ENCODE measurements around the gene GPN1.

GPN1 gene

GRCh38 chr2:27647289-27647688, 18.4 kb downstream of the GPN1 start:
- no peak overlapping the region for H3K4me3 ChIP-seq (ENCODE audit: low read depth in 1 of 2, low read length in 2 of 2)
- H3K4me1 ChIP-seq (ENCODE audit: control insufficient read depth in 1 of 2, insufficient read depth in 2 of 2, low read length in 2 of 2) = no peaks in the 10 kb centered on the region
- H3K9me3 ChIP-seq (ENCODE audit: control insufficient read depth in 1 of 2, low read length in 2 of 2) = no peaks in the 10 kb centered on the region
- no peak overlapping the region for H3K27ac ChIP-seq (ENCODE audit: low read depth, low read length)
- no peaks in the 10 kb centered on the region for H3K27me3 ChIP-seq (ENCODE audit: control insufficient read depth in 1 of 2, insufficient read depth in 2 of 2, low read length in 2 of 2)
- no peak overlapping the region for H3K9ac ChIP-seq (ENCODE audit: low read depth in 1 of 2, low read length in 2 of 2)
- H3K36me3 ChIP-seq (ENCODE audit: control insufficient read depth in 1 of 2, insufficient read depth in 2 of 2, low read length in 2 of 2) = peaks cover 26 to 66% of the 10 kb centered on the region in 2 donors

GRCh38 chr2:27647737-27648136, 18.9 kb downstream of the GPN1 start:
- no peaks in the 10 kb centered on the region for H3K27me3 ChIP-seq (ENCODE audit: control insufficient read depth in 1 of 2, insufficient read depth in 2 of 2, low read length in 2 of 2)
- peaks cover 29 to 67% of the 10 kb centered on the region in 2 donors for H3K36me3 ChIP-seq (ENCODE audit: control insufficient read depth in 1 of 2, insufficient read depth in 2 of 2, low read length in 2 of 2)
- no peak overlapping the region for H3K4me3 ChIP-seq (ENCODE audit: low read depth in 1 of 2, low read length in 2 of 2)
- no peaks in the 10 kb centered on the region for H3K4me1 ChIP-seq (ENCODE audit: control insufficient read depth in 1 of 2, insufficient read depth in 2 of 2, low read length in 2 of 2)
- H3K9me3 ChIP-seq (ENCODE audit: control insufficient read depth in 1 of 2, low read length in 2 of 2) = no peaks in the 10 kb centered on the region
- H3K9ac ChIP-seq (ENCODE audit: low read depth in 1 of 2, low read length in 2 of 2) = no peak overlapping the region
- no peak overlapping the region for H3K27ac ChIP-seq (ENCODE audit: low read depth, low read length)

GRCh38 chr2:27651056-27651455, 22.2 kb downstream of the GPN1 start:
- Histone ChIP-seq H3K27ac (ENCODE audit: low read depth, low read length) (no peak overlapping the region), H3K9me3 (ENCODE audit: control insufficient read depth in 1 of 2, low read length in 2 of 2) (no peaks in the 10 kb centered on the region), H3K9ac (ENCODE audit: low read depth in 1 of 2, low read length in 2 of 2) (no peak overlapping the region), H3K4me1 (ENCODE audit: control insufficient read depth in 1 of 2, insufficient read depth in 2 of 2, low read length in 2 of 2) (no peaks in the 10 kb centered on the region), H3K36me3 (ENCODE audit: control insufficient read depth in 1 of 2, insufficient read depth in 2 of 2, low read length in 2 of 2) (peaks cover 50 to 88% of the 10 kb centered on the region in 2 donors), H3K27me3 (ENCODE audit: control insufficient read depth in 1 of 2, insufficient read depth in 2 of 2, low read length in 2 of 2) (no peaks in the 10 kb centered on the region), H3K4me3 (ENCODE audit: low read depth in 1 of 2, low read length in 2 of 2) (no peak overlapping the region)

- Histone ChIP-seq H3K27ac (ENCODE audit: low read depth, low read length) (no peak overlapping the region), H3K4me3 (ENCODE audit: low read depth in 1 of 2, low read length in 2 of 2) (no peak overlapping the region), H3K9ac (ENCODE audit: low read depth in 1 of 2, low read length in 2 of 2) (no peak overlapping the region), H3K9me3 (ENCODE audit: control insufficient read depth in 1 of 2, low read length in 2 of 2) (no peaks in the 10 kb centered on the region), H3K4me1 (ENCODE audit: control insufficient read depth in 1 of 2, insufficient read depth in 2 of 2, low read length in 2 of 2) (no peaks in the 10 kb centered on the region), H3K27me3 (ENCODE audit: control insufficient read depth in 1 of 2, insufficient read depth in 2 of 2, low read length in 2 of 2) (no peaks in the 10 kb centered on the region), H3K36me3 (ENCODE audit: control insufficient read depth in 1 of 2, insufficient read depth in 2 of 2, low read length in 2 of 2) (peaks cover 54 to 92% of the 10 kb centered on the region in 2 donors)
These were observed 23.5 kb downstream of the GPN1 start for GRCh38 chr2:27652341-27652740.

DNA sequence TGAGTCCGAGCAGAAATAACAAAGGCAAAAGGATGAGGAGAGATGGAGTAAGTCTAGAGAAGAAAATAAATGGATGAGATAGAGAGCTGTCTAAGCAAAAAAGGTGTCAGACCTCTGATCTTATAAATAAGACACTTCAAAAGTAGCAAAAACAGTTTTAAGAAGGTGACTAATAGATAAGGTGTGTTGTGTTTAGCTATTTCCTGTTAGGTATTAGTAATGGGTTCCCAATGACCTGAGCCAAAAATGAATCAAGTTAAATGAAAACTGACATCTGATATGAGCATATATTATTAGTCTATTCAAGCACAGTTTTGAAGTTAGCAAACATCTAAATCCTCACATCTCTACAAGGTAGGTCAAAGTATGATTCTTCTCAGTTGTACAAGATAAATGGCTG, 23.9 kb downstream of the GPN1 start:
- Histone ChIP-seq H3K27ac (ENCODE audit: low read depth, low read length) (no peak overlapping the region), H3K36me3 (ENCODE audit: control insufficient read depth in 1 of 2, insufficient read depth in 2 of 2, low read length in 2 of 2) (peaks cover 51 to 92% of the 10 kb centered on the region in 2 donors), H3K4me1 (ENCODE audit: control insufficient read depth in 1 of 2, insufficient read depth in 2 of 2, low read length in 2 of 2) (no peaks in the 10 kb centered on the region), H3K9me3 (ENCODE audit: control insufficient read depth in 1 of 2, low read length in 2 of 2) (no peaks in the 10 kb centered on the region), H3K27me3 (ENCODE audit: control insufficient read depth in 1 of 2, insufficient read depth in 2 of 2, low read length in 2 of 2) (no peaks in the 10 kb centered on the region), H3K9ac (ENCODE audit: low read depth in 1 of 2, low read length in 2 of 2) (no peak overlapping the region), H3K4me3 (ENCODE audit: low read depth in 1 of 2, low read length in 2 of 2) (no peak overlapping the region)

DNA sequence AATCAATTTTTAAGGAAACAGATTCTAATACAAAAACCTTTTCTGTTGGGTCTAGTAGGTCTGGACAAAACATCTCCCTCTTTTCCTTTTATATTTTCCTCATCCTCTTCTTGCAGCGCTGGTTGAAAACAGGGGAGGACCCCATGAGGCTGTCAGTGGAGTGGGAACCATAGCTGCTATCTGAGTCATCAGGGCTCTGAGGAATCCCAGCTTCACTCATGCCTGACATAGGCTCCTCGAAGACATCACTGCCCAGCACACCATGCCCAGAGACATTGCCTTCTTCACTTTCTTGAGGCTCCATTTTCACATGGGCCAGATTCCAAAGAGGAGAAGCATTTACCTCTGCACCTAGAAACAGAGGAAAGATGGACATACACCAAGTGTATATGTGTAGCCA, 24.5 kb downstream of the GPN1 start:
- Histone ChIP-seq H3K27ac (ENCODE audit: low read depth, low read length) (no peak overlapping the region), H3K4me1 (ENCODE audit: control insufficient read depth in 1 of 2, insufficient read depth in 2 of 2, low read length in 2 of 2) (no peaks in the 10 kb centered on the region), H3K9me3 (ENCODE audit: control insufficient read depth in 1 of 2, low read length in 2 of 2) (no peaks in the 10 kb centered on the region), H3K27me3 (ENCODE audit: control insufficient read depth in 1 of 2, insufficient read depth in 2 of 2, low read length in 2 of 2) (no peaks in the 10 kb centered on the region), H3K36me3 (ENCODE audit: control insufficient read depth in 1 of 2, insufficient read depth in 2 of 2, low read length in 2 of 2) (peaks cover 49 to 91% of the 10 kb centered on the region in 2 donors), H3K4me3 (ENCODE audit: low read depth in 1 of 2, low read length in 2 of 2) (no peak overlapping the region), H3K9ac (ENCODE audit: low read depth in 1 of 2, low read length in 2 of 2) (no peak overlapping the region)

- Histone ChIP-seq H3K27me3 (ENCODE audit: control insufficient read depth in 1 of 2, insufficient read depth in 2 of 2, low read length in 2 of 2) (no peaks in the 10 kb centered on the region), H3K4me1 (ENCODE audit: control insufficient read depth in 1 of 2, insufficient read depth in 2 of 2, low read length in 2 of 2) (no peaks in the 10 kb centered on the region), H3K9me3 (ENCODE audit: control insufficient read depth in 1 of 2, low read length in 2 of 2) (no peaks in the 10 kb centered on the region), H3K36me3 (ENCODE audit: control insufficient read depth in 1 of 2, insufficient read depth in 2 of 2, low read length in 2 of 2) (peaks cover 48 to 91% of the 10 kb centered on the region in 2 donors), H3K27ac (ENCODE audit: low read depth, low read length) (no peak overlapping the region), H3K4me3 (ENCODE audit: low read depth in 1 of 2, low read length in 2 of 2) (no peak overlapping the region), H3K9ac (ENCODE audit: low read depth in 1 of 2, low read length in 2 of 2) (no peak overlapping the region)
These were observed 26.5 kb downstream of the GPN1 start for GRCh38 chr2:27655155-27655951.

DNA sequence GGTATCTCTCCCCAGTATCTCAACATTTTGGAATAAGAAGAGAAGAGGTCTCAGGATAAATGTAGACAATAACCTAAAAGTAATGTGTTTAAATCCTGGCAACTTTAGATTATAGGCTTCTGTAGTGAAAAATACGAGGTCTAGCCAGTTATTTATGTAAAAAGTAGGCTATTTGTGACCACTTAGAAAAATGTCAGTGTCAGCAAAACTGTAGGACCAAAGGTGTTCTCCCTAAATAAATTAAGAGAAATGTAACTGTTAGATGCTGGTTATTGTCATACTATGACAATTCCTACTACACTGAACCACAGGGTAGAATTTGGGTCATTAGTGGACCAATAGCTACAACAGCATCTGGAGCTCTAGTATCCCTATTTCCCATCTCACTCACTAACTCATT, 32.5 kb downstream of the GPN1 start:
- H3K9me3 ChIP-seq (ENCODE audit: control insufficient read depth in 1 of 2, low read length in 2 of 2) = no peaks in the 10 kb centered on the region
- H3K9ac ChIP-seq (ENCODE audit: low read depth in 1 of 2, low read length in 2 of 2) = no peak overlapping the region
- peaks cover 16 to 52% of the 10 kb centered on the region in 2 donors for H3K36me3 ChIP-seq (ENCODE audit: control insufficient read depth in 1 of 2, insufficient read depth in 2 of 2, low read length in 2 of 2)
- H3K4me1 ChIP-seq (ENCODE audit: control insufficient read depth in 1 of 2, insufficient read depth in 2 of 2, low read length in 2 of 2) = peaks cover 17 to 28% of the 10 kb centered on the region in 2 donors
- no peaks in the 10 kb centered on the region for H3K27me3 ChIP-seq (ENCODE audit: control insufficient read depth in 1 of 2, insufficient read depth in 2 of 2, low read length in 2 of 2)
- no peak overlapping the region for H3K27ac ChIP-seq (ENCODE audit: low read depth, low read length)
- H3K4me3 ChIP-seq (ENCODE audit: low read depth in 1 of 2, low read length in 2 of 2) = no peak overlapping the region

GRCh38 chr2:27663285-27664153, 34.7 kb downstream of the GPN1 start, which contains the start of the genes SLC4A1AP and SUPT7L:
SLC4A1AP (plus strand) TSS chr2:27663889; CDS start chr2:27663915, 26 bp downstream.
SUPT7L (minus strand) TSS chr2:27663614; CDS start chr2:27662192, 1,422 bp downstream.
- Histone ChIP-seq H3K9ac (ENCODE audit: low read depth in 1 of 2, low read length in 2 of 2) (peak within 1 kb of the TSS; percentile 79 to 93), H3K36me3 (ENCODE audit: control insufficient read depth in 1 of 2, insufficient read depth in 2 of 2, low read length in 2 of 2) (peaks cover 11 to 43% of the 10 kb centered on the region in 2 donors), H3K9me3 (ENCODE audit: control insufficient read depth in 1 of 2, low read length in 2 of 2) (no peaks in the 10 kb centered on the region), H3K4me1 (ENCODE audit: control insufficient read depth in 1 of 2, insufficient read depth in 2 of 2, low read length in 2 of 2) (peaks cover 17 to 28% of the 10 kb centered on the region in 2 donors), H3K27me3 (ENCODE audit: control insufficient read depth in 1 of 2, insufficient read depth in 2 of 2, low read length in 2 of 2) (no peaks in the 10 kb centered on the region), H3K4me3 (ENCODE audit: low read depth in 1 of 2, low read length in 2 of 2) (peak within 1 kb of the TSS; percentile 95), H3K27ac (ENCODE audit: low read depth, low read length) (peak within 1 kb of the TSS; percentile 91)

GRCh38 chr2:27664154-27664574, 35.3 kb downstream of the GPN1 start:
- Histone ChIP-seq H3K36me3 (ENCODE audit: control insufficient read depth in 1 of 2, insufficient read depth in 2 of 2, low read length in 2 of 2) (peaks cover 18 to 45% of the 10 kb centered on the region in 2 donors), H3K27me3 (ENCODE audit: control insufficient read depth in 1 of 2, insufficient read depth in 2 of 2, low read length in 2 of 2) (no peaks in the 10 kb centered on the region), H3K27ac (ENCODE audit: low read depth, low read length) (peak overlapping the region; percentile 91), H3K9ac (ENCODE audit: low read depth in 1 of 2, low read length in 2 of 2) (peak overlapping the region; percentile 79 to 93), H3K9me3 (ENCODE audit: control insufficient read depth in 1 of 2, low read length in 2 of 2) (no peaks in the 10 kb centered on the region), H3K4me3 (ENCODE audit: low read depth in 1 of 2, low read length in 2 of 2) (peak overlapping the region; percentile 95), H3K4me1 (ENCODE audit: control insufficient read depth in 1 of 2, insufficient read depth in 2 of 2, low read length in 2 of 2) (peaks cover 17 to 28% of the 10 kb centered on the region in 2 donors)

All from duodenal mucosa (tissue), 2 donors.